ENCODE data around the gene POLG2.
"Not testable (repeated sequence)": the region's sequence is repeated elsewhere in the genome, so short reads cannot be mapped to it uniquely, and the experiment has no call there.

The POLG2 gene

GRCh38 chr17:64498308-64499203, 1.7 kb upstream of the POLG2 start:
- no peak for DNase-seq (ENCODE audit: low read depth)
- H3K4me3 ChIP-seq (ENCODE audit: low read length), result no peak overlapping the region
- TF ChIP-seq CTCF (conservative IDR thresholded peaks at IDR 0.05; ENCODE audit: low read length), result no peak

GRCh38 chr17:64497565-64498035, 746 bp upstream of the POLG2 start:
- DNase-seq (ENCODE audit: low read depth), result no peak

GRCh38 chr17:64496348-64496785, 487 bp downstream of the POLG2 start:
- peak overlapping the region; percentile 82 for H3K4me3 ChIP-seq (ENCODE audit: low read length)
- no peak for DNase-seq (ENCODE audit: low read depth)
- no peak for TF ChIP-seq CTCF (conservative IDR thresholded peaks at IDR 0.05; ENCODE audit: low read length)

More at GRCh38 chr17:64497565-64498035, 746 bp upstream of the POLG2 start:
- TF ChIP-seq CTCF (conservative IDR thresholded peaks at IDR 0.05; ENCODE audit: low read length), result no peak
- peak overlapping the region; percentile 82 for H3K4me3 ChIP-seq (ENCODE audit: low read length)

- H3K4me3 ChIP-seq (ENCODE audit: low read length); DNase-seq (ENCODE audit: low read depth): not testable (repeated sequence)
Measured at GRCh38 chr17:64495300-64495699, 1.6 kb downstream of the POLG2 start.

- no peak for DNase-seq (ENCODE audit: low read depth)
- TF ChIP-seq CTCF (conservative IDR thresholded peaks at IDR 0.05; ENCODE audit: low read length), result no peak
- H3K4me3 ChIP-seq (ENCODE audit: low read length), result no peak overlapping the region
Measured at GRCh38 chr17:64494121-64494520, 2.7 kb downstream of the POLG2 start.

- no peak overlapping the region for H3K4me3 ChIP-seq (ENCODE audit: low read length)
- TF ChIP-seq CTCF (conservative IDR thresholded peaks at IDR 0.05; ENCODE audit: low read length), result peak; percentile 45
- no peak for DNase-seq (ENCODE audit: low read depth)
Measured at GRCh38 chr17:64492481-64493109, 4.3 kb downstream of the POLG2 start.

GRCh38 chr17:64491994-64492393, 4.9 kb downstream of the POLG2 start:
- DNase-seq (ENCODE audit: low read depth), result peak; percentile 22
- no peak overlapping the region for H3K4me3 ChIP-seq (ENCODE audit: low read length)
- no peak for TF ChIP-seq CTCF (conservative IDR thresholded peaks at IDR 0.05; ENCODE audit: low read length)
